IPS-15b (cell line): ENCODE data around the gene UBXN11.

ENCODE experiments used
- H3K27me3 ChIP-seq: one replicate; pipeline ENCODE4 v1.6.1; 2013; ENCODE audit warnings: low read length; ENCODE audit not compliant: control insufficient read depth, insufficient read depth
- H3K36me3 ChIP-seq: one replicate; pipeline ENCODE4 v1.6.1; 2013; ENCODE audit warnings: low read length; ENCODE audit not compliant: control insufficient read depth, insufficient read depth
- H3K4me1 ChIP-seq: one replicate; pipeline ENCODE4 v1.6.1; 2013; ENCODE audit warnings: mild to moderate bottlenecking, low read length; ENCODE audit not compliant: control insufficient read depth, insufficient read depth
- H3K4me3 ChIP-seq: one replicate; pipeline ENCODE4 v1.5.1; 2013; ENCODE audit warnings: low read depth, low read length
- H3K9ac ChIP-seq: one replicate; pipeline ENCODE4 v1.6.1; 2013; ENCODE audit warnings: low read depth, mild to moderate bottlenecking, low read length
- H3K9me3 ChIP-seq: one replicate; pipeline ENCODE4 v1.6.1; 2013; ENCODE audit warnings: mild to moderate bottlenecking, low read length; ENCODE audit not compliant: control insufficient read depth, insufficient read depth

UBXN11 gene

DNA sequence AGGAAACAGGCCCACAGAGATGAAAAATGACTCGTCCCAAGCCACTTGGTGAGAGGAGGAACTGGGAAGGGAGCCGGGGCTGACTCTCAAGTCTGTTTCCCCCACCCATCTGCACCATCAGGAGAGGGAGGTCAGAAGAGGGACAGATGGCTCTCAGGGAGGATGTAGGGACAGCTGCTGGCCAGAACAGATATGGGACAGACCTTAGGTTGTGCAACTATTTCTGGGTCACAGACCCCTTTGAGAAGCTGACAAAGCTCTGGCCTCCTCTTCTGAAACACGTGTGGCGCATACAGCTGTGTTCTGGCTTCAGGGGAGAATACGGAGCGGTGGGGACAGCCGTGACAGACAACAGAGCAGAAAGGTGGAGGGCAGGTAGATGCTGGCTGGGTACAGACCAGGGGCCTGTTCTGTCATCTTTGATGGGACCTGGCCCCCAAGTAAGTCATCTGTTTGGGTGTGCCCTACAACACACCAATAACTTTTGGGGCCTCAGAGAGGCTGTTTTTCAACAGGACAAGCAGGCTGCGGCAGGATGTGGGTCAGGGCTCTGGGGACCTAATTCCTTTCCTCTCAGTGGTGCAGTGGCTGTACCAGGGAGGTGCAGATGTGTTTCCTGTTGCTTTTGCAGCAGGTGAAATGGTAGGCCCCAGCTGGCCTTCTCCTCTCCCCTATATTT, 19.3 kb downstream of the UBXN11 start:
- no peaks in the 10 kb centered on the region for H3K9me3 ChIP-seq
- no peaks in the 10 kb centered on the region for H3K27me3 ChIP-seq
- peaks cover 15% of the 10 kb centered on the region for H3K4me1 ChIP-seq
- H3K4me3 ChIP-seq = no peak overlapping the region
- H3K9ac ChIP-seq = no peak overlapping the region
- no peaks in the 10 kb centered on the region for H3K36me3 ChIP-seq

DNA sequence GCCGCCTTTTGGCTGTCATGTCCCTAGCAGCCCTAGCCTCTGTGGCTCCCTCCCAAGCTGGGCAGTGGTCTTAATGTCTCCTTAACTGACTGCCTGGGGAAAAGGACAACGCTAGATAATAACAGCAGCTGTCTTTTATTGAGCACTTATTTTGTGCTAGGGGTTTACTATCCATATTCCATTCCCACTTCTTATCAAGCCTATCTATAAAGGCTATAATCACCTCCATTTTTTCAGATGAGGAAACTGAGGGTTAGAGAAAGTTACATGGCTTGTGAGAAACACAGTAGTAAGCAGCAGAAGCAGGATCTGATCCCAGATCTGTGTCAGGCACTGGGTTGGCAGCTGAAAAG, 20.4 kb downstream of the UBXN11 start:
- no peaks in the 10 kb centered on the region for H3K9me3 ChIP-seq
- peaks cover 20% of the 10 kb centered on the region for H3K4me1 ChIP-seq
- H3K27me3 ChIP-seq = no peaks in the 10 kb centered on the region
- H3K36me3 ChIP-seq = no peaks in the 10 kb centered on the region
- no peak overlapping the region for H3K9ac ChIP-seq
- H3K4me3 ChIP-seq = no peak overlapping the region

DNA sequence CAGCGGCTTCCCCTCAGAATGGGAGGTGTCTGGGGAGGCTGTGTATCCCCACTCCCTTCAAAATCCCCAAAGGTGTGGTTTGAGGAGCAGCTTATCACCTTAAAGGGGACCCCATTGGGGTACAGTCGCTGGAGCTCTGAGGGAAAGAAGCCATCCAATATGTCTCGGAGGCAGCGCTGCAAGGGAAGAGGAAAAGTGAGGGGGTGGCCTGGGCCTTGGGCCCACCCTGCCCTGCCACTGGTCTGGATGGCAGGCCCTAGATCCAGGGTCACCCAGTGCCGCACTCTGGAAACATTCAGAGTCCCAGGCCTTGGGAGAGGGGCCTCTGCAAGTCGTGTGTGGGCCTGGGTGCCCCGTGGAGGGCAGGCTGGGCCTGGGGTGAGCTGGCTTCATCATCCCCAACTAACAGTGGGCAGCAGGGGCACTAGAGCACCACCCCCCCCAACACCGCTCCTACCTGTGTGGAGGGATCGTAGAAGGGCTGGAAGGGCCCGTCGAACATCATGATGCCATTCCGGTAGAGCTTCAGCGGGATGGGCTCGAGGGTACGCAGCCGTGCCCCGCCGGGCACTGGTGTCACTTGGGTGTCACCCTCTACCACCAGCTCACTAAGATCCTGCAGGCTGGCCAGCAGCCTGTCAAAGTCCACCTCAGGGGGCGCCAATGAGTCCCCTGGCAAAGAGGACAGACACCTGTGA, 20.9 kb downstream of the UBXN11 start:
- Histone ChIP-seq H3K4me1 (peaks cover 23% of the 10 kb centered on the region), H3K4me3 (no peak overlapping the region), H3K27me3 (no peaks in the 10 kb centered on the region), H3K9ac (no peak overlapping the region), H3K36me3 (no peaks in the 10 kb centered on the region), H3K9me3 (no peaks in the 10 kb centered on the region)

DNA sequence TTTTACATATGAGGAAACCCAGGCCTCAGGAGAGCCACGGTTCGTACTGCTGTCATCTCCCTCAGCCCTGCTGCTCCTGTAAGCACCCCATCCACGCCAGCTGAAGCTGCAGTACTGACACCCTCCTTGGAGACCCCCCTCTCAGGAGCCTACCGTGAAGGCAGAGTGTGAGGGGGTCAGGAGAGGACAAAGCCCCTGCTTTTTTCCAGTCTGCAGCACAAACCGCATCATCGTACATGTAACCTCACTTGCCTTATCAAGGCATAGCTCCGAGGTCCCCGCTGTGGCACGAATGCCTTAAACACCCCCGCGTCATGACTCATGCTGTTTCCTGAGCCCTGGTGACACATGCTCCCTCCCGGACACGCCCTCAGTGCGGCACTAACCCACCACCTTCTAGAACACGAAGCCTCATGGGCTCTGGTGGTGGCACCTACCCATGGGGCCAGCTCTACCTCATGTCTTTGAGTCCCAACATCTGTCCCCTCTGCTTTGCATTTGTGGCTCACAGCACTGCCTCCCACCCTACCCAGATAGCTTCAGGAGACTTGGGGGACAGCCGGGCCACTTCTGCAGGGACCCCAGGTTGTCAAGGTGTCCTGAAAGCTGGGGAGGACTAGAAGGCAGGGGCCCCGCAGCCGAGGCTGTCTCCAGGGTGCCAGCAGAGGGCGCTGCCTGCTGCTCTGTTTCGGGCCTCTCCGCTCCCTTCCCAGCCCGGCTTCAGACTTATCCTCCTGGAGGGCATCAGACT, 21.7 kb downstream of the UBXN11 start:
- no peak overlapping the region for H3K9ac ChIP-seq
- H3K36me3 ChIP-seq = no peaks in the 10 kb centered on the region
- H3K4me3 ChIP-seq = no peak overlapping the region
- H3K27me3 ChIP-seq = no peaks in the 10 kb centered on the region
- peaks cover 22% of the 10 kb centered on the region for H3K4me1 ChIP-seq
- no peaks in the 10 kb centered on the region for H3K9me3 ChIP-seq

DNA sequence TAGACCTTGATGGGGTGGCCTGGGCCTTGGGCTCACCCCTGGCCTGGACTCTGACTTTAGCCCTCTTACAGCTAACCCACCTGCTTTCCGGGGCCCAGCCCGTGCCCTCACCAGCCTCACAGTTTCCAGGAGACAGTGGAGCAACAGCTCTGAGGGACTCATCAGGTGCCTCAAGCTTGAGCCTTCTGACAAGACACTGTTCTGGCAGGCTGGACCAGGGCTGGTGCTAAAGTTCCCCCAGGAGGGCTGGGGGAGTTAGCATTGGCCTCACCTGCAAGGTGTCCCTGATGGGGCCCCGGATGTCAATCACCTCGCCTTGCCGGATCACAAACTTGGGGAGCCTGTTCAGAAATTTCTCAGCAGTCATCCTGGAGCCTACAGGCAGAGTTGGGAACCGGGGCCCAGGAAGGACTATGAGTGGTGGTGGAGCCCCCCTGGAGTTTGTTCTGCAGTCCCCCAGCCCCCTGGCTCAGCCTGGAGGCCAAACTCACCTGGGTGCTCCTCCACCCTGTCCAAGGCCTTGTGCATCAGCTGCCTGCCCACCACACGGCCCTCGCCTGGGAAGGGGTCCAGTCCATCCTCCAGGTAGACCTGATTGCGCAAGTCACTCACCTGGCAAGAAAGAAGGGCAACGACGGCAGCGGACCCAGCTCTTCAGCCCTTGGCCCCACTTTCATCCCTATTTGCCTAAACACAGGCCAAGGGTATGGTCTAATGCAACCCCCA, 22.4 kb downstream of the UBXN11 start:
- H3K27me3 ChIP-seq = no peaks in the 10 kb centered on the region
- H3K4me1 ChIP-seq = peaks cover 25% of the 10 kb centered on the region
- H3K9me3 ChIP-seq = no peaks in the 10 kb centered on the region
- no peaks in the 10 kb centered on the region for H3K36me3 ChIP-seq
- no peak overlapping the region for H3K9ac ChIP-seq
- no peak overlapping the region for H3K4me3 ChIP-seq

DNA sequence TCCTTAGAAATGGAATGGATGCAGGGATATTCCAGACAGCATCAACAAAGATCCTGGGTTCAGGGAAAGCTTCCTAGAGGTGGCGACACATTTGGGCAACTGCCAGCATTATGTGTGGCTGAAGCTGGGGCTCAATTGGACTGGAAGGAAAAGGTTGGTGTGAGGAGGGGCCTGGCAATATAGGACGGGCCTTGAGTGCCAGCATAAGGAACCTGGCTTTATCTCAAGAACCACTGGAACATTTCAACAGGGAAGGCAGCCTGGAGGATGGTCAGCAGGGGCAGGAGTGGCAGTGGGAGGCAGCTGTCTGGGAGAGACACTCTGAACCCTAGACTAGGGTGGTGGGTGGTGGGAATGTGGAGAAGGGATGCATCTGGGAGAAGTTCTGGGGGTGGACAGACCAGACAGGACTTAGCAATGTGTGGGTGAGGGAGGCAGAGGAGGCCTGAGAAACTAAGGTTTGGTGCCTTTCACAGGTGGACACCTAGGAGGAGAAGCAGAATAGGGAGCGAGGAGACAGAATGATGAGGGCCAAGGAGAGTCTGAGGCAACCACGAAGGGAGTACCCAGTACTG, 23.1 kb downstream of the UBXN11 start:
- Histone ChIP-seq H3K36me3 (no peaks in the 10 kb centered on the region), H3K4me1 (peaks cover 25% of the 10 kb centered on the region), H3K4me3 (no peak overlapping the region), H3K9me3 (no peaks in the 10 kb centered on the region), H3K9ac (no peak overlapping the region), H3K27me3 (no peaks in the 10 kb centered on the region)

DNA sequence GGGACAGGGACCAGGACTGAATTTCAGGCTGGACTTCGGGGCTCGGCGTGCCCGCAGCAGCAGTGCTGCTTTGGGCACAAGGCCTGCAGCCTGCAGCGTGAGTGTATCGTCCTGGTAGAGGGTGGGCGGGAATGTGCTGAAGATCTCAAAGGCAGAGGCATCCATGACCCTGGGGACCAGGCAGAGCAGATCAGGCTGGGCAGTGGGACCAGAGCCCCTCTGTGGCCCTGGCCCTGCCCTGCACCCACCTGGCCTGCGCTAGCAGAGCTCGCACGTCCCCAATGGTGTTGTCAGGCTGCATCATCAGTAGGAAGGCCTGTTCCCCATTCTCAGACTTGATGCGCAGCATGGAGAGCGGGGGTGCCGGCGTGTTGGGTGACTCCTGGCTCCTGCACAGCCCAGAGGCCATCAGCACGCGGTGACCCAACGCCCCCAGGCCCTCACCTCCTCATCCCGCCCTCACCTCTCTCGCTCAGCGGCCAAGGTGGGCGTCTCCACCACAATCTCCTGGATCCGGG, 24.0 kb downstream of the UBXN11 start:
- Histone ChIP-seq H3K4me1 (peaks cover 25% of the 10 kb centered on the region), H3K9ac (no peak overlapping the region), H3K9me3 (no peaks in the 10 kb centered on the region), H3K36me3 (peaks cover 6% of the 10 kb centered on the region), H3K4me3 (peak overlapping the region; percentile 39), H3K27me3 (no peaks in the 10 kb centered on the region)

DNA sequence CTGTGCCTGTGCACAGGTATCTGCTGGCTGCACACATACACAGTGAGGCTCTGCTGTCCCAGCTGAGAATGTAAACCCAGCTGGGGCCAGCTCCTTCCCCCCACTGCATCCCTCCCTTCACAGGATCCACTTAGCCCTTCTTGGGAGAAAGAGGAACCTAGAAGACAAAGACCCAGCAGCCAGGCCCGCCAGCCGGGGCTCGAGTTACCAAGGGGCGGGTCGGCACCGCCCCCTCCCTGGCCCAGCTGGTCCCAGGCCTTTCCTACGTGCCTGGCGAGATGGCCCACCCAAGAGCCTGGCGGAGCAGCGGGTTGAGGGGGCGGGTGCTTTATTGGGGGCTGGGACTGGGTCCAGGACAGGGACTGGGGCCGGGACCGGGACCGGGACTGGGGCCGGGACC, 24.5 kb downstream of the UBXN11 start:
- no peaks in the 10 kb centered on the region for H3K9me3 ChIP-seq
- H3K27me3 ChIP-seq = no peaks in the 10 kb centered on the region
- no peak overlapping the region for H3K9ac ChIP-seq
- peaks cover 11% of the 10 kb centered on the region for H3K36me3 ChIP-seq
- peak overlapping the region; percentile 18 for H3K4me3 ChIP-seq
- H3K4me1 ChIP-seq = peaks cover 25% of the 10 kb centered on the region

DNA sequence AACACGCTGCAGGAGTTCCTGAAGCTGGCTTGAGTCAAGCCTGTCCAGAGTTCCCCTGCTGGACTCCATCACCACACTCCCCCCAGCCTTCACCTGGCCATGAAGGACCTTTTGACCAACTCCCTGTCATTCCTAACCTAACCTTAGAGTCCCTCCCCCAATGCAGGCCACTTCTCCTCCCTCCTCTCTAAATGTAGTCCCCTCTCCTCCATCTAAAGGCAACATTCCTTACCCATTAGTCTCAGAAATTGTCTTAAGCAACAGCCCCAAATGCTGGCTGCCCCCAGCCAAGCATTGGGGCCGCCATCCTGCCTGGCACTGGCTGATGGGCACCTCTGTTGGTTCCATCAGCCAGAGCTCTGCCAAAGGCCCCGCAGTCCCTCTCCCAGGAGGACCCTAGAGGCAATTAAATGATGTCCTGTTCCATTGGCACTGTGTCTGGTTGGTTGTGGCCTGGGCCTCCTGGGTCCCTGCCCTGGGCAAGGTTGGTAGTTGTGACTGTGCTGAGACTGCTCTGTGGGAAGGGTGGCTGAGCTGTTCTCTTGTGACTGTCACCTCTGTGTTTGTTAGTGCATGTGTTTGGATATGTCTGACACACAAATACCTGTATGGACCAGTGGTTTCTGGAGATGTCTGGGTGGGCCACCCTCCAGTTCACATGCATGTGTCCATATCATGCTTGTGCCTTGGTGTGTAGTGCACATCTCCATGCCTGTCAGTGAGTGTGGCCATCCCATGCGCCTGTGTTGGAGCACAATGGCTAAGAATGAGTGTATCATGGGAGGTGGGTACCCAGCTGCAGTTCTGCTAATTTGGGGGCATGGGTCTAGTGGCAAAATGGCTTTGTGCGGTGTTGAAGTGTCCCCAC, 25.1 kb downstream of the UBXN11 start:
- H3K4me3 ChIP-seq = peak overlapping the region; percentile 18
- peaks cover 25% of the 10 kb centered on the region for H3K4me1 ChIP-seq
- H3K27me3 ChIP-seq = no peaks in the 10 kb centered on the region
- H3K36me3 ChIP-seq = peaks cover 18% of the 10 kb centered on the region
- no peak overlapping the region for H3K9ac ChIP-seq
- H3K9me3 ChIP-seq = no peaks in the 10 kb centered on the region

DNA sequence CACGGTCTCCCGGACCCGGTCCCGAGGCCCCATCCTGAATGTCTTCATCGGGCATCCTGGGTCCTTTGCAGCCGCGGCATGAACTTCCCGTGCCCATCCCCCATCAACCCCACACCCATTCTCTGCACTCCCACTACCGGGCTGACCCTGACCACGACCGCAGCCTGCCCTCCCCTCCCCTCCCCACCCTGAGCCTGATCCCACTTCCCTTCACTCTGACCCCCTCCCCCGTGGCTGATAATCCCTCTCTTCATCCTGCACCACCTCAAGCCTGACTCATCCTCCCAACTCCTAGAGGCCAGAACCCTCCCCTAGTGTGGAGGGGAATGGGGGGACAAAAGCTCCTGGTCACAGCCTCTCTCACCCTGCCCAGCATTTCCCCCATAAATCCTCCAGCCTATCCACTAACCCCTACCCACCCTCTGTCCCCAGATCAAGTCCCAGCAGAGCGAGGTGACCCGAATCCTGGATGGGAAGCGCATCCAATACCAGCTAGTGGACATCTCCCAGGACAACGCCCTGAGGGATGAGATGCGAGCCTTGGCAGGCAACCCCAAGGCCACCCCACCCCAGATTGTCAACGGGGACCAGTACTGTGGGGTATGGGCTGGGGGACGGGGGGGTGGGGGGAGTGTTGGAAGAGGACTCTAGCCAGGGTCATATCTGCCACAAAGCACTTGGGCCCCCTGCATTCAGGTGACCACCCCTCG, 25.9 kb downstream of the UBXN11 start:
- peaks cover 30% of the 10 kb centered on the region for H3K4me1 ChIP-seq
- peaks cover 23% of the 10 kb centered on the region for H3K36me3 ChIP-seq

More for the DNA sequence above, 25.9 kb downstream of the UBXN11 start:
- H3K4me3 ChIP-seq = peak overlapping the region; percentile 77
- peak overlapping the region; percentile 82 for H3K9ac ChIP-seq
- no peaks in the 10 kb centered on the region for H3K27me3 ChIP-seq
- no peaks in the 10 kb centered on the region for H3K9me3 ChIP-seq
